HL-60/S4 (cell line): Measurements from ENCODE around the gene HSD3B7.

Experiments used
- in situ Hi-C: fragments of 300-500 bp; cut with MboI; formaldehyde crosslinking; loops from 2 replicates; pipeline ENCODE4 v1.14.3; 2022; ENCODE audit warnings: low sequenced_read_pairs

Gene HSD3B7

GRCh38 chr16:30980434-30980833 is 4.6 kb upstream of the HSD3B7 start:
- in situ Hi-C loops, result no loop called here

- in situ Hi-C loops, result no loop called here
Measured at GRCh38 chr16:30980959-30981358, 4.0 kb upstream of the HSD3B7 start.

DNA sequence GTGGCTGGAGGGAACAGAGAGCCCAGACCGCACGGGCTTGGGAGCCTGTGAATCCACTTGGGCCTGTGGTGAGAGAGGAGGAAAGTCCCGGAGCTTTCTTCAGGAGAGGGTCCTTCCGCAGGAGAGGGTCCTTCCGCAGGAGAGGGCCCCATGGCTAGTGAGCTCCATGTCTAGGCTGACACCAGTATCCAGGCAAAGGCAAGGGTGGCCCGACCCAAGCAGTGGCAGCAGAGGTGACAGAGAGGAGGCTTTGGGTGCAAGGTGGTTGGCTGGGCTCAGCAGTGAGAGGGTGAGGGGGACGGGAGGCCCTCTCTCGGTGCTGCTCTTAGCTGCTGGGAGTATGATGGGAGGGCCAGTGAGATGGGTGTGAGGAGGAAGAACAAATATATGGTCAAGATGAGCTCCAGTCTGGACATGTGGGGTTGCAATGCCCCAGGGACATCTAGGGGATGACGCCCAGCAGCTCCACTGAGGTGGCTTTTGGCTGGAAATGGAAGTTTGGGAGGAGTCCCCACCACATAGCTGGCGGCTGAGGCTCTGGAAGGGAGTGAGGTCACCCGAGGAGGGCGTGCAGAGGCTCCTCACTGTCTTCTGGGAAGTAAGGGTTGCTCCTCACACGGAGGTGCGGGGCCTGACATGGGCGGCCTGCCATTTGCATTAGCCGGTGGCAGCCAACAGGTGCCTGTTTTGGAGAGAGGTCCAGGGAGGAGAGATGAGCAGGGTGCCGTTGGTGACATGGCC is 2.3 kb upstream of the HSD3B7 start:
- in situ Hi-C loops, result no loop called here

DNA sequence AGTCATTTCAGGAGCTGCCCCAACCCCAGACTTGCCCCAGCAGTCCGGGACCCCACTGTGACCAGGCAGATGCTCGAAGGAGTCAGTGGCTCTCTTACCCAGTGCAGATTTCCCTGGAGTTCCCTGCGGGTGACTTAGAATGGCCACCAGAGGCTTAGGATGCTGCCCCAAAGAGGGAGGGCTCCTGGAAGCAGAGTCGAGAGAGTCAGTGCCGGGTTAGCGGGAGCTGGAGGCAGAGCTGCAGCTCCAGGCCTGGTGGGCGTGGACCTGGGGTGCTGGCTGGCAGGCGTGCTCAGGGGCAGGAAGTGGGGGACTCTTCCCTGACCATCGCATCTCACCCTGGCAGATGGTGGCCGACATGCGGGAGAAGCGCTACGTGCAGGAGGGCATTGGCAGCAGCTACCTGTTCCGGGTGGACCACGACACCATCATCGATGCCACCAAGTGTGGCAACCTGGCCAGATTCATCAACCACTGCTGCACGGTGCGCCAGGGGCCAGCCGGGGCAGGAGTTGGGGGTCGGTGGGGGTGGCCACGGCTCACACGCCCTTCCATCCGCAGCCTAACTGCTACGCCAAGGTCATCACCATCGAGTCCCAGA is 1.6 kb upstream of the HSD3B7 start:
- in situ Hi-C loops, result no loop called here

DNA sequence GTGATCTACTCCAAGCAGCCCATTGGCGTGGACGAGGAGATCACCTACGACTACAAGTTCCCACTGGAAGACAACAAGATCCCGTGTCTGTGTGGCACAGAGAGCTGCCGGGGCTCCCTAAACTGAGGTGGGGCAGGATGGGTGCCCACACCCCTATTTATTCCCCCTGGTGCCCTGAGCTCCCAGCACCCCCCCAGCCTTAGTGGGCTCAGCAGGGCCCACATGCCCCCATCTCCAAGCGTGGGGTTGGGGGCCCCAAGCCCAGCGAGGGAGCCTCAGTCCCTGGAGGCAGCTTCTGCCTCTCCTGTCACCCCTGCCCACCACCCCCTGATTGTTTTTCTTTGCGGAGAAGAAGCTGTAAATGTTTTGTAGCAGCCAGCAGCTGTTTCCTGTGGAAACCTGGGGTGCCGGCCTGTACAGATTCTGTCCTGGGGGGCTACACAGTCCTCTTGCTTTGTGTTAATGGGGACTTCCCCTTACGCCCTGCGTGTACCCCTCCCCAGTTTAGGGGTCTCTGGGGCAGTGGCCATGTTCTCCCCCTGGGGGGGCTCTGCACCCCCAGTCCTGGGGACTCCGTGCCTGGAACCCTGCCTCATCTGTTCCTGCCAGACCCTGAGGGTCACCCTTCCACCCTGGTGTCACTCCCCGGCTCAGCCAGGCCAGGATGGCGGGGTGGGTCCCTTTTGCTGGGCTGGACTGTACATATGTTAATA is 953 bp upstream of the HSD3B7 start:
- in situ Hi-C loops, result no loop called here

- in situ Hi-C loops, result no loop called here
Measured at GRCh38 chr16:30985401-30986128, 558 bp downstream of the HSD3B7 start.

GRCh38 chr16:30986129-30986991 is 1.4 kb downstream of the HSD3B7 start:
- in situ Hi-C loops, result no loop called here

DNA sequence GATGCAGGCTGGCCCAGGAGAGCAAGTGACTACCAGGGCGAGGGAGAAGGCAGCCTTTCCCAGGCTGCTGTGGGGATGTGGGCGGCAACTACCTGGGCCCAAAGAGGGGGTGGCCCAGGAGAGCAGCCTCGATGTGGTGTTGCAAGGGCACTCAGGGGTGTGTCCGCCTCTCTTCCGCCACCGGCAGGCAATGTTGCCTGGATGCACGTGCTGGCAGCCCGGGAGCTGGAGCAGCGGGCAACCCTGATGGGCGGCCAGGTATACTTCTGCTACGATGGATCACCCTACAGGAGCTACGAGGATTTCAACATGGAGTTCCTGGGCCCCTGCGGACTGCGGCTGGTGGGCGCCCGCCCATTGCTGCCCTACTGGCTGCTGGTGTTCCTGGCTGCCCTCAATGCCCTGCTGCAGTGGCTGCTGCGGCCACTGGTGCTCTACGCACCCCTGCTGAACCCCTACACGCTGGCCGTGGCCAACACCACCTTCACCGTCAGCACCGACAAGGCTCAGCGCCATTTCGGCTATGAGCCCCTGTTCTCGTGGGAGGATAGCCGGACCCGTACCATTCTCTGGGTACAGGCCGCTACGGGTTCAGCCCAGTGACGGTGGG is 2.7 kb downstream of the HSD3B7 start:
- in situ Hi-C loops, result no loop called here

DNA sequence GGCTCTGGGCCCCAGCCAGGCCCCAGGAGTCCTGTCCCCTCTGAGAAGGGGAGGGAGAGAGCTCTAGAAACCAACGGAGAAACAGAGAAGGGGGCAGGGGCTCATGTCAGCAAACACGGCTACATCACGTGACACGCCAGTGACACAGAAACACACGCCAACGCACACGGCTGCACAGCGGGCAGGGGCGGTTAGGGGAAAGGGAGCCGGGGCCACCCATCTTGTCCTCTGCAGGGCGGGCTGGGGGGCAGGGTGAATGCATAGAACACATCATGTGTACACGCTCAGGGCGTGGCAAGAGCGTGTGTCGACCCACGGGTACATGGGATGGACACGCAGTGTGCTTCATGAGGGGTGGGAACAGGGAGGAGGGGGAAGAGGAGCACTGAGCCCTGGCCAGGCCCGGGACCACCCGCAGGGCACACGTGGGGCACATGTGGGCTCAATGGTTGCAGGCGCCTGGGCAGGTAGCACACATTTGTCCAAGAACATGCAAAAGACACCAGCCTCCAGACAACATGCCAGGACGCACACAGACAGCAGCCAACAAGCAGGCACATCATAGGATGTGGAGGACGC is 4.6 kb downstream of the HSD3B7 start:
- in situ Hi-C loops, result no loop called here

- in situ Hi-C loops, result no loop called here
Measured at GRCh38 chr16:30990105-30990504, 5.1 kb downstream of the HSD3B7 start.

GRCh38 chr16:30991052-30991451 is 6.0 kb downstream of the HSD3B7 start:
- in situ Hi-C loops, result no loop called here

GRCh38 chr16:30992276-30992780 is 7.3 kb downstream of the HSD3B7 start:
- in situ Hi-C loops, result no loop called here

DNA sequence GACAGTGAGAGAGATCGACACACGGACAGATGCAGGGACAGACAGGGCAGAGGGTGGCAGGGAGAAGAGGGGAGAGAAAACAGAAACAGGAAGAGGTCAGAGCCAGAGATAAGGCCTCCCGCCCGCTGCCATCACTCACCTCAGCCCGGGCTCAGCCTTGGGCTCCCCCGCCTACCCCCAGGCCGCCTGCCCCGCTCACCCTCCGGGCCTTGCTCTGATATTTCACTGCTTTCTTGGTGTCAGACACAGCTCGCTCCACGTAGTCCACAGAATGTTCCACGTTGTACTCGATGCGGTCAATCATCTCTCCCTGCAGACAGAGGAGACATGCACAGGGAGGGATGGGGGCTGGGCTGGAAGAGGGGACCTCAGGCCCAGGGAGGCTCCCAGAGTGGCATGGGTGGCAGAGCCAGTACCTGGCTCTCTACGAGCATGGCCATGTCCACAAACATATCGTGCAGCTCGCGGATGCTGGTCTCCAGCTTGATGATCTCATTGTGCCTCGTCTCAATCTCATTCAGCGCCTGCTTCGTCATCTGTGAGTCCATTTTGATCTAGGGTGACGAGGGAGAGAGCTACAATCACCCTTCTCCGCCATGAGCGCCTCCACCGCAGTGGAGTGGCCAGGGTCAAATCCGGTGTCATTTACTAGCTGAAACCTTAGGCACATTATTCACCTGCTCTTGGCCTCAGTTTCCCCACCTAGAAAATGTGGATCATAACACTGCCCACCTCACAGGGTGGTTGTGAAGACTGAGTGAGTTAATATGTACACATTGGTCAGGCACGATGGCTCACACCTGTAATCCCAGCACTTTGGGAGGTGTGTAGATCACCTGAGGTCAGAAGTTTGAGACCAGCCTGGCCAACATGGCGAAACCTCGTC is 8.2 kb downstream of the HSD3B7 start:
- in situ Hi-C loops, result no loop called here

GRCh38 chr16:30995927-30996323 is 10.9 kb downstream of the HSD3B7 start:
- in situ Hi-C loops, result no loop called here

- in situ Hi-C loops, result no loop called here
Measured at GRCh38 chr16:30996324-30996984, 11.4 kb downstream of the HSD3B7 start.

DNA sequence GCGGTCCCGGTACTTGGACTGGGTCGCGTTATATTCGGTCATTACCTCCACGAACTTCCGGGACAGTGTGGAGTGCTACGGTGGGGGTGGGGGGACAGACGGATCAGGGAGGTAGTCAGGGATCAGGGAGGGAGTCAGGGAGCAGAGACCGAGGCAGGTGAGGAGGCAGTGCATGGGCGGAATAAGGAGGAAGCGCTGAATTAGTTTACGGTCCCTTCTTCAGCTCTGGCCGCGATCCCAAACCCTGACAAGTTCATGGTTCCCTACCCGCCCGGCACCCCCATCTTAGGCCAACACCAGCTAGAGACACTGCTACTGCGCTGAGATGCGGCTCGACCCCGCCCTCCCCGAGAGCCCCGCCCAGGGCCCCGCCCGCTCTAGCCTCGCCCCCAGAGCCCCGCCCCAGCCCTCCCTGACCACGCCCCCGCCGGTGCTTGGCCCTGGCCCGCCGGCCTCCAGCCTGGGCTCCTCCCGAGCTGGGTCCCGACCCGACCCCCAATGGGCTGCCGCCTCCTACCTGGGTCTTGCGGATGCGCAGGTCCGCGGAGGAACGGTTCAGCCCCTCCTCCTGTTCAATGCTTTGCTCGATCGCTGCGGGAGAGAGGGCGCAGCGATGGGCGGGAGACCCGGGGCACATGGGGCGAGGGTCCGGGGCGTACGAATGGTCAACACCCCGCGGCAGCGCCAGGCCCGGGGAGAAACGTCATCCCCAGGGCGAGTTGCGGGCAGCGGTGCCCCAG is 12.1 kb downstream of the HSD3B7 start:
- in situ Hi-C loops, result no loop called here
